ENCODE measurements around the gene ADAMTS14.
"Not testable (repeated sequence)": the region's sequence is repeated elsewhere in the genome, so short reads cannot be mapped to it uniquely, and the experiment has no call there.

The ADAMTS14 gene

GRCh38 chr10:70672165-70673042 is at the start of gene ADAMTS14:
ADAMTS14 (plus strand) TSS chr10:70672506; CDS start chr10:70672803, 297 bp downstream.
- TF ChIP-seq POLR2A (IDR thresholded peaks at IDR 0.05; ENCODE audit: low read length): no peak
- TF ChIP-seq GATA1 (IDR thresholded peaks at IDR 0.05; ENCODE audit: low read depth, low read length): no peak
- peak; percentile 10 to 22 for DNase-seq

- TF ChIP-seq POLR2A (IDR thresholded peaks at IDR 0.05; ENCODE audit: low read length) (no peak), GATA1 (IDR thresholded peaks at IDR 0.05; ENCODE audit: low read depth, low read length) (no peak)
- DNase-seq: no peak
Observed at GRCh38 chr10:70622541-70622940, 49.8 kb upstream of the ADAMTS14 start.

GRCh38 chr10:70622981-70623844 is 49.1 kb upstream of the ADAMTS14 start:
- TF ChIP-seq POLR2A (IDR thresholded peaks at IDR 0.05; ENCODE audit: low read length): no peak
- TF ChIP-seq GATA1 (IDR thresholded peaks at IDR 0.05; ENCODE audit: low read depth, low read length): no peak
- no peak for DNase-seq

- no peak for DNase-seq
- TF ChIP-seq POLR2A (IDR thresholded peaks at IDR 0.05; ENCODE audit: low read length) (no peak), GATA1 (IDR thresholded peaks at IDR 0.05; ENCODE audit: low read depth, low read length) (no peak)
Observed at GRCh38 chr10:70626056-70626455, 46.2 kb upstream of the ADAMTS14 start.

GRCh38 chr10:70629338-70629737 is 43.0 kb upstream of the ADAMTS14 start:
- TF ChIP-seq GATA1 (IDR thresholded peaks at IDR 0.05; ENCODE audit: low read depth, low read length) (no peak), POLR2A (IDR thresholded peaks at IDR 0.05; ENCODE audit: low read length) (no peak)
- no peak for DNase-seq

GRCh38 chr10:70631735-70632134 is 40.6 kb upstream of the ADAMTS14 start:
- not testable (repeated sequence) for DNase-seq

GRCh38 chr10:70634011-70634410 is 38.3 kb upstream of the ADAMTS14 start:
- TF ChIP-seq GATA1 (IDR thresholded peaks at IDR 0.05; ENCODE audit: low read depth, low read length) (no peak), POLR2A (IDR thresholded peaks at IDR 0.05; ENCODE audit: low read length) (no peak)
- DNase-seq: no peak

GRCh38 chr10:70634515-70634914 is 37.8 kb upstream of the ADAMTS14 start:
- not testable (repeated sequence) for DNase-seq

- not testable (repeated sequence) for DNase-seq
Observed at GRCh38 chr10:70639640-70640383, 32.5 kb upstream of the ADAMTS14 start.

- not testable (repeated sequence) for DNase-seq
Observed at GRCh38 chr10:70643272-70643671, 29.0 kb upstream of the ADAMTS14 start.

GRCh38 chr10:70644959-70645358 is 27.3 kb upstream of the ADAMTS14 start:
- not testable (repeated sequence) for DNase-seq

GRCh38 chr10:70647086-70647485 is 25.2 kb upstream of the ADAMTS14 start:
- TF ChIP-seq GATA1 (IDR thresholded peaks at IDR 0.05; ENCODE audit: low read depth, low read length) (no peak), POLR2A (IDR thresholded peaks at IDR 0.05; ENCODE audit: low read length) (no peak)
- no peak for DNase-seq

GRCh38 chr10:70648427-70648826 is 23.9 kb upstream of the ADAMTS14 start:
- TF ChIP-seq POLR2A (IDR thresholded peaks at IDR 0.05; ENCODE audit: low read length) (no peak), GATA1 (IDR thresholded peaks at IDR 0.05; ENCODE audit: low read depth, low read length) (no peak)

GRCh38 chr10:70649526-70649925 is 22.8 kb upstream of the ADAMTS14 start:
- no peak for DNase-seq
- TF ChIP-seq GATA1 (IDR thresholded peaks at IDR 0.05; ENCODE audit: low read depth, low read length): no peak
- no peak for TF ChIP-seq POLR2A (IDR thresholded peaks at IDR 0.05; ENCODE audit: low read length)

More at GRCh38 chr10:70648427-70648826, 23.9 kb upstream of the ADAMTS14 start:
- peak; percentile 34 to 59 for DNase-seq

All from erythroblast (primary cell).